Fibroblast of villous mesenchyme (primary cell): ENCODE measurements around the gene LAMB2. TPM values are rescaled to one million over a fixed set of nuclear protein-coding genes. Genes with fewer than 3 reads are reported as not detected.

Experiments used
- DNase-seq: peaks from one replicate; pipeline ENCODE4 v3.0.0-alpha.2; 2010; ENCODE audit warnings: low read depth
- H3K4me3 ChIP-seq: 2 replicates; pipeline ENCODE4 v1.5.1; 2011; ENCODE audit warnings: low read depth, mild to moderate bottlenecking, low read length
- total RNA-seq: library from RNA; depleted of rRNA; stranded (reverse); fragments of >200 nt; gene quantifications from 2 replicates; pipeline ENCODE4 v1.2.3, GENCODE V29; 2012
- TF ChIP-seq, protein P1 (sequence below): IDR thresholded peaks from 2 replicates; pipeline ENCODE4 v1.5.1; 2012; ENCODE audit warnings: low read depth, mild to moderate bottlenecking, low read length; ENCODE audit not compliant: insufficient read depth

Gene LAMB2
- total RNA-seq, 1 donor, result 369 TPM

DNA sequence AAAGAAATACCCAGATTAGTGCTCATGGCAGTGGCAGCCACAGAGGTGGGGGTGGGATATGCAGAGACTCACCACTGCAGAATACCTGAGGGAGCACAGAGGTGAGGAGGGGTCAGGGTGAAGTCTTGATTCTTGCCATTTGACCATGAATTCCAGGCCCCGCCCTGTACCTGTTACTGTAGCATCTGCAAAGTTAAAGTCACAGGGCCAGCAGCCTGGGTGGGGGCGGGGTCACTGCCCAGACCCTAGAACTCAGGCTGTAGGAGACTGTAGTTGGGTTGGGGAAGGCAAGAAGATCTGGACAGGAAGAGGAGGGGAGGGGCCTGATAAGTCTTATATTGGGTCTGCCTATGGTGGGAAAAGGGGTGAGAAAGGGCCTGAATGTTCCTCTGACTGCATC is 18.8 kb upstream of the LAMB2 start:
- TF ChIP-seq, protein P1, sequence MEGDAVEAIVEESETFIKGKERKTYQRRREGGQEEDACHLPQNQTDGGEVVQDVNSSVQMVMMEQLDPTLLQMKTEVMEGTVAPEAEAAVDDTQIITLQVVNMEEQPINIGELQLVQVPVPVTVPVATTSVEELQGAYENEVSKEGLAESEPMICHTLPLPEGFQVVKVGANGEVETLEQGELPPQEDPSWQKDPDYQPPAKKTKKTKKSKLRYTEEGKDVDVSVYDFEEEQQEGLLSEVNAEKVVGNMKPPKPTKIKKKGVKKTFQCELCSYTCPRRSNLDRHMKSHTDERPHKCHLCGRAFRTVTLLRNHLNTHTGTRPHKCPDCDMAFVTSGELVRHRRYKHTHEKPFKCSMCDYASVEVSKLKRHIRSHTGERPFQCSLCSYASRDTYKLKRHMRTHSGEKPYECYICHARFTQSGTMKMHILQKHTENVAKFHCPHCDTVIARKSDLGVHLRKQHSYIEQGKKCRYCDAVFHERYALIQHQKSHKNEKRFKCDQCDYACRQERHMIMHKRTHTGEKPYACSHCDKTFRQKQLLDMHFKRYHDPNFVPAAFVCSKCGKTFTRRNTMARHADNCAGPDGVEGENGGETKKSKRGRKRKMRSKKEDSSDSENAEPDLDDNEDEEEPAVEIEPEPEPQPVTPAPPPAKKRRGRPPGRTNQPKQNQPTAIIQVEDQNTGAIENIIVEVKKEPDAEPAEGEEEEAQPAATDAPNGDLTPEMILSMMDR, result no peak
- DNase-seq, result no peak

DNA sequence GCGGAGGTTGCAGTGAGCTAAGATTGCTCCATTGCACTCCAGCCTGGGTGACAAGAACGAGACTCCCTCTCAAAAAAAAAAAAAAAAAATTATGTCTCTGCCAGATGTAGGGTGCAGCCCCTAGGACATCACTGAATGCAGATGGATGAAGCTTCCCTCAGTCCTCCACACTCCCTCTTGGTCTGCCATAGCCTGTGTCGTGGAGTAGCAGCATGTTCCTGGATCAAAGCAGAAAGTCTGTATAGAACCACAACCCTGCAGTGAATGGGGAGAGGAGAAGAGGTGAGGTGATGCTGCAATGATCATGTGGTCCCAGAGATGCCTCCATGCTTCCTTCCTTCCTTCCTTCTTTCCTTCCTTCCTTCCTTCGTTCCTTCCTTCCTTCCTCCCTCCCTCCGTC is 15.3 kb upstream of the LAMB2 start:
- no peak overlapping the region for H3K4me3 ChIP-seq
- DNase-seq, result no peak
- TF ChIP-seq, protein P1, result no peak

More for the DNA sequence above, 18.8 kb upstream of the LAMB2 start:
- H3K4me3 ChIP-seq, result no peak overlapping the region

DNA sequence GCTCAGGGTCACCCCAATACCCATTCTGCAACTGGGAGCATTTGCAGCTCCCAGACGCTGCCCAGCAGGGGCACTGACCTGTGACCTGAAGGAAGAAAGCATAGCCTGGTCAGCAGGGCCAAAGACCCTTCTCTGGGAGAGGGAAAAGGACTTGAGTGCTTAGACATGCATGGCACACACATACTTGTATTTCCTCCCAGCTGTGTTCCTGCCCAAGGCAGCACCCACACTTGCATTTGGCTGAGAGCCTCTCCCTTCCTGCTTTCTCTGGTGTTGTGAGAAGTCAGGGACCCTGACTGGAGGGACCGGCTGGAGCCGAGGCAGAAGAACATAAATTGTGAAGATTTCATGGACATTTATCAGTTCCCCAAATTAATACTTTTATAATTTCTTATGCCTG is 7.2 kb upstream of the LAMB2 start:
- no peak overlapping the region for H3K4me3 ChIP-seq
- TF ChIP-seq, protein P1, result no peak
- DNase-seq, result no peak

DNA sequence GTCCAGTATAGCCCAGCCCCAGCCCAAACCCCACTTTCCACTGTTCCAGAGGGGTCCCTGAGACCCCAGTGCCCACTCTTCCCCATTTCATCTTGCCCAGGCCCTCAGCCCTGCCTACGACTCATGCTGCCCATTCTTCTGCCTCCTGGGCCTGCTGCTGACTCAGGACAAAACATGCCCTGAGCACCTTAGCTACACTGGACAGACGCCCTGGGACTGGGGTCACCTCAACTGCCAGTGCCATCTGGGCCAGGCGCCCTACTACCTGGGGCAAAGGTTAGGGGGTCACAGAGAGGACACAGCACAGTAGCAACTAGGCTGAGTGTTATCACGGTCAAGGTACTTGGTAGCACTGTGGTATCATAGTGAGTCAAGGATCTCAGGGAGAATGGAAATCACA is 2.6 kb upstream of the LAMB2 start:
- DNase-seq, result no peak
- TF ChIP-seq, protein P1, result no peak
- H3K4me3 ChIP-seq, result no peak overlapping the region

DNA sequence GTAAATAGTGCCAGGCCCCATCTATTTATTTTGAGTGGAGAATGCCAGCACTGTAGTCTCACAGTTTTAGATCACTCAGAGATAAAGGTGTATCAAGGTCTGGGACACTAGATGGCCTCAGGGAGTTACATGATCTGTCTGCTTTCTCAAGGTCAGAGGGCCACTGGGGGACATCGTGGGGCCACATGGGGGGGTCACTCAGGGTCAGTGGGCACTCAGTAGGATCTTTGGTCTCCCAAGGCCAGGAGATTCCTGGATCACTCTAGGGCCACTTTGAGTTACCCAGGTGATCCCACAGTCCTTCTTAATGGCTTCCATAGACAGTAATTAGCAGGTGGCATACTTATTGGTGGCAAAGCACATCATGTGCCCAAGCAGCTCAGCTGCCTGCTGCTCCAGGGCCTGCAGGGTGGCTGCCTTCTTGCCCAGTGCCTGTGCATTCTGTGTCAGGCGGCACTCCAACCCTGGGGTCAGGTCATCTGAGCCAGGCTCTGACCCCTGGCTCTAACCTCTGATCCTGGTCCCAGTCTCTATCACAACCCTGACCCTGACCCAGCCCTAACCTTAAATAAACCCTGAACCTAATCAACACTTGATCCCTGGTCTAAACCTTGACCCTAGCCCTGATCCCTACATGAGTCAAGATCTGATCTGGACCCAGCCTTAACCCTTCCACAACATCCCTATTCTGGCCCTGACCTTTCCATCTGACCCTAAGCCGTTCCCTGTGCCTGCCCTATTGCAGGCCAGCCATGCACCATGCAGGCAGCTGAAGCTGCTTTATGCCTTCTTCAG is 1.8 kb upstream of the LAMB2 start:
- no peak for DNase-seq
- TF ChIP-seq, protein P1, result no peak
- no peak overlapping the region for H3K4me3 ChIP-seq

DNA sequence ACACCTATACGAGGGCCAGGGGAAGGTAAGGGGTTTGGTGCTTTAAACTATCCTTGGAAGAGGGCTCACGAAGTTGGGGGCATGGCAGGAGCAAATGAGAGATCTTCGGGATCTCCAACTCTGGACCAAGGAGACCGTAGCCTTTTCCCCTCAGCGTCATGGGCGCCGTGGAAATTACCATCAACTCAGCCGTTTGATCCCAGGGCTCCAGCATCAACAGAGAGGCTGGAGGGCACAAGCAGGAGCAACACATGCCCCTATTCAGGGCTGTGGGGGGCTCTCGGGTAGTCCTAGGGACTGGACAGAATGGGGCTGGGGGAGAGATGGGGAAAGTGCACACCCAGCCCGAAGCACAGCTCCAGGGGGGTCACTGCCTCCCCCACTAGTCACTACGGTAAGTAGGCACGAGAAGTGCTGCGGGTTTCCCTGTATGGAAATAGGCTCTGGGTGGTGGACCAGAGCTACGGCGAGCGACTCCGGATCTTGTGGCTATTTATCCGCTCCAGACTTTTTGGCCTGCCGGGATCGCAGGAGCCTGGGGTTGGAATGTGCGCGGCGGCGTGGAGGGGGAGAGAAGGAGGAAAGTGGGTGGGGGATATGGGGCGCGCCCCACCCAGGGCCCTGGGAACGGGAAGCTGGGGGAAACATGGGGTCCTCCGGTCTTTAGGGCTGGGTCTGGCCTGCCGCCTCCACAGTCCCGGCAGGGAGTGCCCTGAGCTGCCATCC is 539 bp upstream of the LAMB2 start:
- H3K4me3 ChIP-seq, result peak overlapping the region; percentile 63
- DNase-seq, result peak; percentile 90
- TF ChIP-seq, protein P1, result no peak
